Stimulated activated CD8-positive, alpha-beta memory T cell treated with anti-CD3 and anti-CD28 coated beads, Interleukin-15, amount 100 ng/mL, for 48 hours (primary cell): ENCODE measurements around the gene TNFRSF21.
"Not testable (repeated sequence)": the region's sequence is repeated elsewhere in the genome, so short reads cannot be mapped to it uniquely, and the experiment has no call there.

Experiments used
- DNase-seq, 2 donors: peaks; one replicate each; pipeline ENCODE4 v3.0.0-alpha.2; 2020; ENCODE audit warnings: low read depth in 2 of 2

Gene TNFRSF21

DNA sequence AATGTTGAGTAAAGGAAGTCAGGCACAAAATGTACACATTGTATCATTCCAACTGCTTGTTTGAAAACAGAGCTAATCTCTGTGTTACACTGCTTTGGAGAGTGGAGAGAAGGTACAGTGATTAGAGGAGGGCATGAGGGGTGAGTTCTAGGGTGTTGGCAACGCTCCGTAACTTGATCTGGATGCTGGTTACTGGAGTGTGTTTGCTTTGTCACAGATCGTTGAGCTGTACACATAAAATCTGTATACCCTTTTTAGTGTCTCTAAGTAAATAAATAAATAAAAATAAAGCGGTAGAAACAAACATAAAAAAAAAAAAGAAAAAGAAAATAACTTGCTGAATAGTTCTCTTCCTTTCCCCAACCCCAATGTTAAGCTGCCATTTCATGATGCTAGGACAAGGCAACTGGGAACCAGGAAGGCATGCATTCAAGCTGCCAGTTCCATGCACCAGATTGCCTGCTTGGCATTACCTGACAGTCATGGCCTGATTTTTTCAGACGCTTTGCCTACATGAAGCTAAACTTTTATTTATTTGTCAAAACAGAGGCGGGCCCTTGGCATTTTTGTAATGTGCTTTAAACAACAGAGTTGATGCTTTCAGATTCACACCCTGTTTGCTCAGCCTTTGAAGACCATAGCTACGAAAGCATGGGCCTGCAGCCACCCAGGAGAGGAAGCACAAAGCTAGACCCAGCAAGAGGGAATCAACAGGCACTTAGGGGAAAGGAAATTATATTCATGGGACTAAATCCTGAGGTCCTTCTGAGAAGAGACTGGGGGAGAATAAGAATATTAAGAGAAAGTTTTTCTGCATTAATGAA, 21.2 kb downstream of the TNFRSF21 start:
- no peak for DNase-seq

DNA sequence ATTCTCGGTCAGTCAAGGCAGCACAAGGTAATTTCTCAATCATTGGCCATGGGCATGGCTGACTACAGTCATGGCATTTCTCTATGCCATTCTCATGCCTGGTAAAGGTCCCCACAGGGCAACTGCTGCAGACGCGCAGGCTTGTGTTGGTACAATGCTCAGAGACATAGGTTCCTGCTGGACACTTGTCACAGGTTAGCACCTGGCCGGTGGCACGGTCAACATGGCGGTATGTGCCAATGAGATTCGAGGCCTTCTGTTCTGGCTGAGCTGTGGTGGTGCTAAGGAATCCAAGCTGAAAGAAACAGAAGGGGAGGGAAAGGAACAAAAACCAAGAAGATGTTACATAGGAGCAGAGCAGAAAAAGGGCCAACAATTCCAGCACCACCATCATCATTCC, 23.4 kb downstream of the TNFRSF21 start:
- no peak for DNase-seq

DNA sequence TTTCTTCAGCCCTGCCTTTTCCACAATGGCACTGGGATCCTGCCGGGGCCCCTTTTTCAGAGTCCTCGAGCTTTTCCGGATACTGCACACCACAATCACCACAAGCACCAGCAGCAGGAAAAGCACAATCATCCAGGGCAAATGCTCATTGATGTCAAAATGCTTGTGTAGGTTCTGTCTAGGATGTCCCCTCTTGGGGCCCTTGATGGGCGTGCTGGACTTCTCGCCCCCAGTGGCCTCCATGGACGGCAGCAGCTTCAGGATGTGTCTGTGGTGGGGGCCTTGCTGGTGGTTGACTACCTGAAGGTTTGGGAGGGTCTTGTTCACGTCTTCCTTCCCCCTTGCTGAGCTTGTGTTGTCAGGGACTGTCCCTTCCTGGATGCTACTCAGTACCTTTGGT, 25.7 kb downstream of the TNFRSF21 start:
- no peak for DNase-seq

DNA sequence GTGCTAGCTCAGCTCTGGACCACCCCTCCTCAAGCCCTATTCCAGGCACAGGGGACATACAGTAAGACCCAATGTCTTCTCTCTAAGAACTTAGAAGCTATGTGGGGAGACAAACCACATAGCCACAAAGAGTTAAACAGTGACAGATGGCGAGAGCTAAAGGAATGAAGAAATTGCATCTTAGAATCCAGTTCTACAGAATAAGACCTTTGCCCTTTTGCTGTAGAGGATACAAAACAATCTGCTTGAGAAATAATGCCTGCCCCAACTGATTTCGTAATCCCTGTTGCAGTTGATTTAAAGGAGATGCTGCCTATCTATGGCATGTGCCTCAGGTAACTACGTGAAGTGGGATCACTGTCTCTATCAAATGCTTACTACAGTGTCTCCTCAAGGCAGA, 31.2 kb downstream of the TNFRSF21 start:
- no peak for DNase-seq

DNA sequence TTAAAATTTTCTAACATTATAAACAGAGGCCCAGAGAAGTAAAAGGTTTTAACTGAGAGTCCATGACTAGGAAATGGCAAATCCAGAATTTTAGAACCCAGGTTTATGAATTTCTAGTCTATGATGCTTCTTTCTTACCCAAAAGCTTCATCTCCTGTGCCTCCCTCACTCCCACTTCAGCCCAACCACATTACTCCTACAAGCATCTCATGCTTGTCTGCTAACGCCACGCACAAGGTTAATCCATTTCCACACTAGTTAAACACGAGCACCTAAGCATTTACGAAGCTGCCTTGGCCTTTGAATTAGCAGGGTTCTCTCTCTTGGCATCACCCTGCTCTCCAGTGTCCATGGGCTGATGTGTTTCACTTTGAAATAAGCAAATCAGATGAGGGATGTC, 32.0 kb downstream of the TNFRSF21 start:
- no peak for DNase-seq

DNA sequence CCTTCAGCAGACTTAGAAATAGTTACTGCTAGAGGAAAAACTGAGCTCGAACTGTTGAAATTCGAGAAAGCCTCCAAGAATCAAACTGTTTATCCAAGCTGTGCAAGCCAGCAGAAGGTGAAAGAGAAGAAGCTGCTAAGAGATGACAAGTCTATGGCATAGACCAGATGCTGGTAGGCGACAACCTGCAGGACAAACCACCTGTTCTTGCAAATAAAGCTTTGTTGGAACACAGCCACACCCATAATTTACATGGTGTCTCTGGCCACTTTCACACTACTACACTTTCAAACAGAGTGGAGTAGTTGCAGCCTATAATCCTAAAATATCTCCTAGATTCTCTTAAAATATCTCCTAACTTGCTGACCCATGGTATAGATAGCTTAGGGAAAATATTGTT, 33.3 kb downstream of the TNFRSF21 start:
- no peak for DNase-seq

DNA sequence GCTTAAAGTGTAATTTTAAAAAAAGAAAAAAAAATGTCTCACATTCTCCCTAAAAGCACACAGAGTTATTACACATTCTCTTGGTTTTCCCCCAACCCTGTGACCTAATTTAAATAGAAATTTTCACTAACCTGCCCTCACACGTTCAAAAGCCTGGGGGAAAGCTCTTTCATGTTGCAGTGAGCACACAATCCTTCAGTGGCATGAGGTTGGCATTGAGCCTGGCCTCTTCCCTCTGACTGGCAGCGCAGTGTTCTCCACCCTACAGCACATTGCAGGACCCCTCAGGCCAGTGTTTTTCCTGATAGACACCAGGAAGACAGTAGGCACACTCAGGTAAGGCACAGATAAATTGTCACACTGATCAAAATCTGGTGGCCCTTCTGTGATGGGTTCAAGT, 34.1 kb downstream of the TNFRSF21 start:
- no peak for DNase-seq

DNA sequence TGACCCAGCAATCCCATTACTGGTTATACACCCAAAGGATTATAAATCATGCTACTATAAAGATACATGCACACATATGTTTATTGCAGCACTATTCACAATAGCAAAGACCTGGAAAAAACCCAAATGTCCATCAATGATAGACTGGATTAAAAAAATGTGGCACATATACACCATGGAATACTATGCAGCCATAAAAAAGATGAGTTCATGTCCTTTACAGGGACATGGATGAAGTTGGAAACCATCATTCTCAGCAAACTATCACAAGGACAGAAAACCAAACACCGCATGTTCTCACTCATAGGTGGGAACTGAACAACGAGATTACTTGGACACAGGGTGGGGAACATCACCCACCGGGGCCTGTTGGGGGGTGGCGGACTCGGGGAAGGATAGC, 34.6 kb downstream of the TNFRSF21 start:
- not testable (repeated sequence) for DNase-seq

DNA sequence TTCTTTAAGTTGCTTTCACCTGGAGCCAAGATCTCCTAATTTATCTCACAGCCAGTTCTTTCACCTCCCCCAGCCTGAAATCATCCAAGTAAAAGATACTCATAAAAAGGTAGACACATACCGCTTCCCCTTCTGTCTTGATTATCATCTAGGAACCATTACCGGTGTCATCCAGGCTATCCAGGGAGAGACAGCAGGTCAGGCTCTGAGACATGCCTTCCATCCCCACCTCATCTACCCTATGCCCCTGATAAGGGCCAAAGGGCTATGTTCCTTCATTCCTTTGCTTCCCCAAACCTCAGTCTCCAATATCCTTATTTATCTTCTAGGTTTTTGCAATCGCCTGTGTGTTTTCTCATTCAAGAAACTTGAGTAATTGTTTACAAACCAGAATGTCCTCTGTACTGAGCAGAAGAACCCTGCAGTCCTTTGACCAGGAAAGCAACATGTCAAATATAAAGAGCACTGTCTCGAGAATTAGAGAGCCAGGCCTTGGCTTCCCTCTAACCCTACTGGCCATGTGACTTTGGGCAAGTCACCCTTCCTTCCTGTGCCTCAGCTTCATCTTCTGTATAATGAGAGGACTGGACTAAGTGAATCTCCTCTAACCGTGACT, 41.0 kb downstream of the TNFRSF21 start:
- DNase-seq = no peak

DNA sequence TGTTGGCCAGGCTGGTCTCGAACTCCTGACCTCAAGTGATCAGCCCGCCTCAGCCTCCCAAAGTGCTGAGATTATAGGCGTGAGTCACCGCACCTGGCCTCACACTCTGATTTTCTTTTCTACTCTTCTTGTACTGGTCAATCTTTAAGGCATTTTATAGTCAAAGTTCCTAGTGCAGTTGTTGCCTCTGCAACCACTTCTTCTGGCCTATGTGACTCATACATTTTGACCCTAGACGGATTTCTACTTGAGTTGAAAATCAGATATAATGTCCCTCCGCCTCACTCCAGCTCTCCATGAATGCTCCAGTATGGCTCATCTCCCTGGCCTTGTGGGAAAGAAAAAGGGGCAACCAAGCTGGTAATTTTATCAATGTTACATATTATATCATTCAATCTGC, 42.4 kb downstream of the TNFRSF21 start:
- no peak for DNase-seq

DNA sequence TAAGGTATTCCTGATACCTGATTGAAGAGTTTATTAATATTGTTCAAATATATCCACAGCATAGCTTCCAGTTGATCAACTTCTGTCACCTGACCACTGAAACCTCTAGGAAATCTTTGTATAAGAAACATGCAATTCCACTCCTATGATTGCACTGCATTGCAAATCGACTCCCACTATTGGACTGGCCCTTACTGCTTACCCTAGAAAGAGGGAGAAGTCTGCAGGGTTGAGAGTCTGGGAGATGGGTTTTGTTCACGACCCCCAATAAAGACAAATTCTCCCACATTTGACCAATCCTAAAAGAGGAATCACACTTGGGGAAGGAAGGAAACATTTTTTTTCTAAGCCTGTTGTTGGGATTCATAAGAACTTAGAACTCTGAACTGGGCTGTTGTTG, 43.7 kb downstream of the TNFRSF21 start:
- DNase-seq = no peak

DNA sequence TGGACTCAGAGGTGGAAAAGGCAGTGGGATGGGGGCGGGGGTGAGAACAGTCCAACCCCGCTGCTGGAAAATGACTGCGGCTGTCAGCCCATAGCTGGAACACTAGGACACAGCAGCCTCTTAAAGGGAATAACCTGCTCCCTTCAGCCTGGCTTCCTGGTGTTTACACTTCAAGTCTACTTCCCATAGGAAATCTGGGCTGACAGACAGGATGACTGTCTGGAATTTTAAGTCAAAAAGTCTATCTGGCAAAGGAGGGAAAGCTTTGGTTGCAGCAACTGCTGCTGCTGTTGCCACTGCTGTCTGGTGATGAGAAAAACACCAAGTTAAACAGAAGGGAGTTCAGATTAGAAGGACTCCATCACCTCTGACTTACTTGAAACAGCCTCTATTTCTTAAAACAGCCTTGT, 44.9 kb downstream of the TNFRSF21 start:
- no peak for DNase-seq

DNA sequence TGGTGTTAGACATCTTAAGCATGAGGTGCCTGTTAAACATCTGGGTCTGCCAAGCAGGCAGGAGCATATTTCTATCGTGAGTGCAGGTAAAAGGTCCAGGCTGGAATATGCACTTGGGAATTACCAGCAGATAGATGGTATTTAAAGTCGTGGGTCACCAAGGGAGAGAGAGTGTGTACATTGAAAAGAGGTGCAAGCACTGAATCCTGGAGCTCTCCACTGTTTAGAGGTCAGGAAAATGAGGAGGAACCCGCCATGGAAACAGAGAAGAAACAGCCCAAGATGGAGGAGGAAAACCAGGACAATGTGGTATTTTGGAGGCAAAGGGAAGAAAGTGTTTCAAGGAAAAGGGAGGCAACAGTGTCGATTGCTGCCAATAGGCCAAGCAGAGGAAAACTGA, 46.4 kb downstream of the TNFRSF21 start:
- DNase-seq = no peak

DNA sequence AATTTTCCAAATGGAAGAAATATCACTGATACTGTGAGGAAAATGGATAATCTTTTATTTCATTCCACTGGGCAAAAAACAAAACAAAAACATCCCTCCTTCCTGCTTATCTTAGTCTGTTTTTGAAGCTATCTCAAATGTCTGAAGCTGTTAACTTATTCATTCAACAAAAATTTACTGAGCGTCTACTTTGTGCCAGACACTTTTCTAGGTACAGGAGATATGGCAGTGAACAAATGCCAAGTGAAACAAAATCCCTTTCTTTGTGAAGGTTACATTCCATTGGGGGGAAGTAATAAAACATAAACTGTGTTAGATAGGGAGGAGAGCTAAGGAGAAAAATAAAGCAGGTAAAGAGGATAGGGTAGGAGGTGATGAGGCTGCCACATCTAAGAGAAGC, 47.5 kb downstream of the TNFRSF21 start:
- no peak for DNase-seq

DNA sequence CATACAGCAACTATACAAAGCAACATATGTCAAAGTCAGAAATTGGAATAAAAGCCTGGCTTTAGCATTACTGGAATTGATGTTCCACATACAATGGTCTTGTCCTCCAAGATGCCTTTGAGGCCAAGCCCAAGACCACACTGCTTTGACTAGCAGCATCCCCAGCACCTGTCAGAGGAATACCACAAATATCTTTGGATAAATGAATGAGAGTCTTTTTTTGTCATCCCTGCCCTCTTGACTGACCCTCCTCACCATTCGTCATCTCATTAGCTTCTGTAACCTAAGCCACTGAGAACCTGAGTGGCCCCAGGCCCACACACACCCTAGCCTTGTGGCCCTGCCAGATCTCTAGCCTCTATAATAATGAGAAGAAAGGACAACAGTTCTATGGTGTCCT, 48.5 kb downstream of the TNFRSF21 start:
- DNase-seq = no peak

DNA sequence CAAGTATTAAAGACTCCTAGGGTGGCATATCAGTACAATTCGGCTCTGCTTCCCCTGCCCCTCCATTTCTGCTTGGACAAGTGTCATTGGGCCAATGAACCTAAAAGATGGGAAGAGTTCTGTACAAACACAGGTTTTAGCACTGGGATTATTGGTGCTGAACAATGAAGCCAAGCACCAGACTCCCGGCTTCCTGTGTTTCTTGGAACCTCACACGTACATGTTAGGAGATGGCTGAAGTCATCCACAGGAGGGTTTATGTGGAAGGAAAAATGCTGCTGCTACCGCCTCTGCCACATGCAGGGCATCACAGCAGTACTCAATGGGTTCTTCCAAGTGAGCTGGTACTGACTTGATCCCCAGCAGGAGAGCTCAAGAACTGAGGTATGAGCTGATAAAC, 49.7 kb downstream of the TNFRSF21 start:
- no peak for DNase-seq

DNA sequence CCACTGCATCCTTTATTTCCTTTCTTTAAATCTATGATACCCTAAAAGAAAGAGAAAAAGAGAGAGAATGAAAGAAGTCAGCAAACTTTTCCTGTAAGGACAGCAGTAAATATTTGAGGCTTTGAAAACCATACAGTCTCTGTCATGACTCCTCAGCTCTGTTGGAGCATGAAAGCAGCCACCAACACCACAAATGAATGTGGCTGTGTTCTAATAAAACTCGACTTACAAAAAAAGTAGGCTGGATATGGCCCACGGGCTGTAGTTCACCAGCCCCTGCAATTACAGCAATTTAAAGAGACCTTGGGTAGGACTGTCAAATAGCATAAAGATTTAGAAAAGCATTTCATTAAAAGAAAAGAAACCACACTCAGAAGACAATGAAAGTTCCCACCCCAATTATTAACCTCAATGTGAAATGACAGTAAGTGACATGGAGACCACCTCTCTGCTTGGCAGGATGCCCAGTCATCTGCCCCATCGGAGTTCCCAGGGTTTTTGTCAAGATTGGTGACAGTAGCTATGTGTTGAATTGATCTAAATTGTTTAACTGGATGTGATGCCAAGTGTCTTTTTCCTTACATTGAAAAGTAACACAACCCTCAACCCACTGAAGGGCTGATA, 50.9 kb downstream of the TNFRSF21 start:
- no peak for DNase-seq

DNA sequence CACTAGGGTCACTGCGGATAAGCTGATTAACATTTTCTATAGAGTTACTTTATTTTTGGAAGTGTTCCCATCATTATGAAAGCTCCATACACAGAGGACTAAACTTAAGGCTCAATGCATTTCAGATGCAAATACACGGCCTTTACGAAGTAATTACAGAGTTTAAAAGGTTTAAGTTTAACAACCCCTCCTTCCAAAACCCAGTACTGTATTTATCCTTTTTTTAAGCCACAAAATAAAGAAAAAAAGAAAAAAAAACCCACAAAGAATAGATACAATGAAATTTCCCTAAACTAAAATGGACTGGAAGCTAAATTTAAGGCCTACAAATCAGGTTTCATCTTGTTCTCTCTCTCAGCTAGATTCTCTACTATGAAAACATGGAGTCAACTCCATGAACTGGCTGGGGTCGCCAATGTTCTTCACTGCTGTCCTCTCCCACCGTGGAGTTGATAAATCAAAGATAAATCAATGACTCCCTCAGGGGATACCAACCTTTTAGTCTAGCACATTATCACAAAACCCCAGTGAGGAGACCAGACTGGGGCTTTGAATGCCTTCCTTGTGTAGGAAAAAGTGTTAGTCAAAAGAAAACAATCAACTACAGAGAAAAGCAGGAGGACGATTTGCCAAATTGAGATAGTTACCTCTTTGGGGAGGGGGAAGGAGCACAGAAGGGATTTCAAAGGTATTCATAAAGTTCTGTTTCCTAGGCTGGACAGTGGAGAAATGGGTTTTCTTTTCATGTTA, 52.5 kb downstream of the TNFRSF21 start:
- no peak for DNase-seq

DNA sequence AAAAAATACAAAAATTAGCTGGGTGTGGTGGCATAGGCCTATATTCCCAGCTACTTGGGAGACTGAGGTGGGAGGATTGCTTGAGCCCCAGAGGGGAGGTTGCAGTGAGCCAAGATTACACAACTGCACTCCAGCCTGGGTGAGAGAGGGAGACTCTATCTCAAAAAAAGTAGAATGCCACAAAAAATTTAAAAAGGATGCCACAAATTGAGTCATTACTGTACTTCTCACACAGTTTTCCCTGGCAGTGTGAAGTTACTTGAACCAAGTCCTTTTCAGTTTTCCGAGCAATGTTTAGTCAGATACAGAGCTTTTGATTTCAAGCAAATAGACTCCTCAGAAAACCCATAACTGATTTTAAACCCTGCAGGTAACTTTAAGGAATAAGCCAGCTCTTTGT, 53.3 kb downstream of the TNFRSF21 start:
- no peak for DNase-seq

DNA sequence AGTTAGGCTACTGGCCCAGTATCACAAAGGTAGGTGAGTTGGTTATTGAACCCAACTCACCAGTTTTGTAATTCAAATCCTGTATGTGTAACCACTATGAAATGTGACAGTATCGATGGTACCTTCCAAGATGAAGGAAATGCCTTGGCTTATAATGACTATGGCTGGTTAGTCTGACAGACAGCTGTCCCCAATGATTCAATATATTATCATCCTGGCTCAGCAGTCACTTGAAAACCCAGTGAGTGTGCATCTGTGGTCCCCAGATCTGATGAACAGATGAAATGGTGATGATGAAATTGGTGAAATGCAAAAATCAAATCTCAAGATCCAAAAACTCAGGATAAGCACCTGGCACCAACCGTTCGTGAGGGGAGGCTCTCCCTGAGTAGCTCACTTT, 54.8 kb downstream of the TNFRSF21 start:
- no peak for DNase-seq

DNA sequence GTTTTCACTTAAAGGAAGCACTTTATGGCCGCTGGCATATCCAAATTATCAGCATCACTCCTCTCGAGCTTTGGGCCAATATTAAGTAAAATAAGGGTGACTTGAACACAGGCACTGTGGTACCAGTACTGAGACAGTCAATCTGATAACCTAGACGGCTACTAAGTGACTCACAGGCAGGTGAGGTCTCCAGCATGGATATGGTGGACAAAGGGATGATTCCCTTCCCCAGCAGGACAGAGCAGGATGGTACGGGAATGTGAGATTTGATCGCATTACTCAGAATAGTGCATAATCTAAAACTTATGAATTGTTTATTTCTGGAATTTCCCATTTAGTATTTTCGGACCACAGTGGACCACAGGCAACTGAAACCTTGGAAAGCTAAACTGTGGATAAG, 55.7 kb downstream of the TNFRSF21 start:
- DNase-seq = no peak

DNA sequence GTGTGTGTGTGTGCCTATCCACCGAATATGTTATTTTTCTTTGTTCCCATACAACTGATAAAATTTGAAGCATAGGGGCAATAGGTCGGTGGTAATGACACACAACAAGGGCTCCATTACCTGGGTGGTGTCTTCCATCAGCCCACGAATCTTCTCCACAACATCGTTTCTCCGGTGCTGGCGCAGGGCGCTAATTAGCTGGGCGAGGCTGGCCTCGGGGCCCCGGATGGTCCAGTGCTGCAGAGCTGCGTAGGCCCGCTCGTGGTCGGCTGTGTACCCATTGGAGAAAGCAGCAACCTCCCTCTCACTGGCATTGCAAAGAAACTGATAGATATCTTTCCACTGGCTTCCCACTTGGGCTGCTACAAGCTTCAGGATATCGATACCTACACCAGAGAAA, 56.6 kb downstream of the TNFRSF21 start:
- DNase-seq = no peak

DNA sequence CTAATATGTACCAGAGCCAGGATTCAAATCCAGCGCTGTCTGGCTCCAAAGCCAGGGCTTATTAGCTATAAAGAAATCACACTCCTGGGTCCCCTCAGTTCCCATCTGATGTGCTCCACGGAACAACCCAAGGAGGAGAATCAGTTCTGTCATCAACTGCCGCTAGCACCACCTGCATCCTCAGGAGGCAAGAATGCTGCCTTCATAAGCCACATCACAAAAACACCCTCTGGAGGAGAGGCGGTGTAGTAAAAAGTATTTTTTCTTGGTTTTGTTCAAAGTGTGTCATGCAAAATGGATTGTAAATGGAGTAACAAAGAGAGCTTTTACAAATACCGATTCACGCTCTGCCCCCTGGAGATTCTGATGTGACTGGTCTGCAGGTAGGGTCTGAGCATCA, 57.1 kb downstream of the TNFRSF21 start:
- no peak for DNase-seq
